Mesenteric fat pad (tissue), 1 donor: Measurements from ENCODE around the gene TMEM164. TPM values are rescaled to one million over a fixed set of nuclear protein-coding genes. Genes with fewer than 3 reads are reported as not detected.
A peak's percentile ranks its signal among the peaks of the same experiment; 100 is the strongest.
"Not testable (repeated sequence)": the region's sequence is repeated elsewhere in the genome, so short reads cannot be mapped to it uniquely, and the experiment has no call there.

Source experiments
- DNase-seq: peaks from one replicate; pipeline ENCODE4 v3.0.0-alpha.2; 2020; ENCODE audit warnings: low spot score
- long read RNA-seq: library from polyadenylated mRNA; unstranded; transcript quantifications from one replicate; pipeline ENCODE4 v2.0.0, GENCODE V29; 2020
- total RNA-seq: library from RNA; stranded (reverse); fragmentation: NEBNext Ultra II Directional; extraction: Animal tissue kit (Norgen Biotek cat#: 25700); gene quantifications from one replicate; pipeline ENCODE4 v1.2.1, GENCODE V29; 2021
- donor health status: DM: yes; HTN: yes; CAD: no.

TMEM164 gene
- total RNA-seq, result 49.7 TPM
- long read RNA-seq, partial matches to known transcripts, result 3 of 34 reads
- long read RNA-seq, other reads (novel, unspliced or antisense), result 31 of 34 reads

DNA sequence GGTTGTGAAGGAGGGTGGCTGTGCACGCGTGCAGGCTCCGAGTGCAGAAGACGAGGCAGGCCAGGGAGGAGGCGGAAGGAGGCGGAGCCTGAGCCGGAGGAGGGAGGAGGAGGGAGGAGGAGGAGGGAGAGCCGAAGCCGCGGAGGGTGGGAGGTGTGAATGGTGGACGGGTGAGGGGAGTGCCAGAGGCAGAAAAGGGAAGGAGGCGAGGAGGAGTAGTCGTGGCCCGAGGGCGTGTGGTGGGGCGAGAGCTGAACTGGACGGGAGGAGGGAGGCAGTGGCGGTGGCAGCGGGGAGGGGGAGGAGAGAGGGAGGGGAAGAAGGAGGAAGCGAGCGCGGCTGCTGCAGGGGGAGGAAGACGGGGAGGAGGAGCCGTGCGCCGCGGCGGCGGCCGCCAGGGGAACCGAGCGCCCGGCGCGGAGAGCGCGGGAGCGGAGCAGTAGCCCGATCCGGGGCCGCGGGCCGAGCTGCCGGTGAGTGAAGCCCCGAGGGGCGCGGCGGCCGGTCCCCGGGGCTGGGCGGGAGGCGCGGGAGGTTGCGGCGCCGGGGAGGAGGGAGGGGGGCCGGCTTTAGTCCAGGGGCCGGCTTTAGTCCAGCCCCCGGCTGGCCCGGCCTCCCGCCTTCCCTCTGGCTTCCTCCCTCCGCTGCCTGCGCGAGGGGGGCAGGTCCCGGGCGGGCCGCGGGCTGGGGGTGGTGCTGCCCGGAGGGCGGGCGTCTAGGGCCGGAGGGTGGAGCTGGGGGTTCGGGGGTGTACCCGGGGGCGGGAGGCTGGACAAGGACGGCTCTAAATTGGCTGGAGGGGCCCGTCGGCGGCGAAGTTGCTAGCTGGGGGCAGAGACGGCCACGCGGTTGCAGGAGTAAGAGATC is at the start of gene TMEM164:
Gene TMEM164 (plus strand): TSS at position 815 of the 867 bp plus-strand sequence. CDS start 661 bp downstream, outside the sequence.
- DNase-seq, result peak; percentile 95

DNA sequence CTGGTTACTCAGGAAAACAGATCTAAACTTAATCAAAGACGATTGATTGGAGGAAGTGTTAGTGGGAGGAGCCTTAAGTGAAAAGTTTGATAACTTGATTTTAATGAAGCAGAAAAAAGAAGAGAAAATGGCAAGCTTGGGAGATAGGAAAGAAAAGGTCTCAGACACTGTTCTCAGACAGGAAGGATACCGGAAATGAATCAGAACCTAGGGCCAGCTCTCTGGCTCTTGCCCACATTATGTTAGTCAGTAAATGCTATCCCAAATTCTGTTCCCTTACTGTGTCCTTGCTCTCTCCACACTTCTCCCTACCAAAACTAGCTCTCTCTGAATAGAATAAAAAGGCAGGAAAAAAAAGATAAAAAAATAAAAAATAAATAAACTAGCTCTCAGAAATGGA is 48.6 kb upstream of the TMEM164 start:
- no peak for DNase-seq

DNA sequence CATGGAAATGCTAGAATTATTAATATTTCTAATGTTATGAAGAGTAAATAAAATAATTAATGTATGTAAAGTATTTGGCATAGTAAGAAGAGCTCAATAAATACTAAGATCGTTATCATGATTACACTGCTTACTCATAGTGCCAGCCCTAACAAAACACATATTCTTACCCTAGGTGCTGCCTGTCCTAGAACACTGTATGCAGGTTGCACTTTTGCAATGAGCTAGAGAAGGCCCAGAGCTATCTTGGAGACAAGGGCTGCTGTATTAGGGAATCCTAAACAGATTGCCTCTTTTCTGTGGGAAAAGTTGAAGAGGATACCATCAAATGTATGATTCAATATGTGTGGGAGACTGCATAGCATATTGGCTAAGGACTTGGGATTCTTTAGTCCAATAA is 48.0 kb upstream of the TMEM164 start:
- no peak for DNase-seq

DNA sequence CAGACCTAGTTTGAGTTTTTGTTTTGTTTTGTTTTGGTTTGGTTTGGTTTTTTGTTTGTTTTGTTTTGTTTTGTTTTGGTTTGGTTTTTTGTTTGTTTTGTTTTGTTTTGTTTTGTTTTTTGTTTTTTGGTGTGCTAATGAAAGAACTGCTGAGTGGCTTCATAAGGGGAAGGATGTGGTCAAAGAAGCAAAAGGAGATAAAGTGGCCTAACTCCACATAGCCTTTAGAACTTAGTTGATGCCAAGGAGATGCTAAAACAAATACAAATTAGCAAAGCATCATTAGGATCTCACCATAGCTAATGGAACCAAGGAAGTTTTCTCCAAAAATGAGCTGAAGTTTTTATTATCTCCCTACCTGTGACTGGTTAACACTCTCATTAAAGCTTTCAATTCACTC is 44.6 kb upstream of the TMEM164 start:
- DNase-seq, result no peak

DNA sequence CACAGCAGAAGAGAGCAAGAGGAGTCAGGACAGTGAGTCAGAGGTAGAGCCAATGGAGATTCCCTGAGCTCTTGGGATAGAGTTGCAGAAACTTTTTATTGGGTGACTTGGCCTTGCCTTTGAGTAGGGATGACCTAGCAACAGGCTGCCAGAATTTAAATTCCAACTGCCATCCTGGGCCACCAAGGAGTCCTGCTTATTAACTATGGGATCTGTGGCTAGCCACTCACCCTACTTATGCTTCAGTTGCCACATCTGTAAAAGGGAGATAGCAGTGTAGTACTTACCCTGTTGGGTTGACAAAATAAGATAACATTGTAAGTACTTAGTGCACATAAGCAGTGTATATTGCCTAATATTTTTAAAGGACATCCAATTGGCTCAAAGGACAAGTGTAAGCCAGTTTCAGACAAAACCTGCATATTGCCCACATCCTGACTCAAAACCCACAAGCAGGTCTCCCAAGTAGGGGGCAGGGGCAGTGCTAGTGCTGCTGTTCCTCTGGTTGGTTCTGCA is 43.5 kb upstream of the TMEM164 start:
- DNase-seq, result no peak

DNA sequence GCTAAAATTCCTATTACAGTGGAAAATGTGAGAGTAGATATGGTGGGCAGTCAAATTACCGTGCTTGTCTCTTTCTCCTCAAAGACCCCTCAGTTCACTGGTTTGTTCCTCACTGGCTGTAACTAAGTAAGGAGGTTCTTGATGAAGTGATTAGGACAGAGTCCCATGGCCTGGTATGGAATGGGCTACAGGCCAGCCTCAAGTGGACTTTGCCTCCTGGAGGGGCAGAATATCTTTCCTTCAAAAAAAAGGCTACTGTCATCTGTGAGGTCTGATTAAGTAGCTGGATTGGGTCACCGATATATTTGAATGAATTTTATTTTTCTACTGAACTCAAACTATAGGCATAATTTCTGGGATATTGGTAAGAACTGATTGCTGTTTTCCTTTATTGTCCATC is 38.5 kb upstream of the TMEM164 start:
- no peak for DNase-seq

DNA sequence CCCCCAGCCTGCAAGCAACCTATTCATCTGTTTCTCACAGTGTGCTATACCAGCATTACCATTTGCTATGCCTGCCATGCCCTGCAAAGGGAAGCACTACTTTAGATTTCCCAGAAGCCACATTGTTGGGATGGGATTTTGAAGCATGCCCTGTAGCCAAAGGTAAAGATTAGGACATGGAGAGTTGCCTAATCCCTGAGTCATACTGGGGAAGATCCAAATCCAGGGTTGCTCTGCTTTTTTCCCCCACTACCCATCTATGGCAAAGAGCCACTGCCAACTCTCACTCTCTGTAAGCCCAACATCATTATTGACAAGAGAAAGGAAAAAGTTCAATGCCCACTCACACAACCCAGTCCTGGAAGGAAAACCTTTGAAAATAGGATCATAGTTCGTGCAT is 36.7 kb upstream of the TMEM164 start:
- DNase-seq, result no peak

DNA sequence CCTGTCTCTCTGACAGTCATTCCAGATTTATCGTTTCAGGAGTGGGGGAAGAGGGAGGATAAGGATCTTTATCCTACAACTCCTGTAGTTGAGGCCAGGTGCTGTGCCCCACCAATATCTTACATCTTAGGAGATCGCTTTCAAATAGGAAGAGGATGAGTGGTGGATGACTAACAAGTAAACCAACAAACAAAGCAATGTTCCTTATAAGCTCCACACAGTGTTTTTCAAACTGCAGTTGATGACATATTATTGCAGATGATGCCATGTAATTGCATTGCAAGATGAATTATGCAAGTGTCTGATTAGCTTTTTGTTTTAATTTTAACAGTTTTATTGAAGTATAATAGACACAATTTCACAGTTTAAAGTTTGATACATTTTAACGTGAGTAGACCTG is 35.8 kb upstream of the TMEM164 start:
- DNase-seq, result no peak

DNA sequence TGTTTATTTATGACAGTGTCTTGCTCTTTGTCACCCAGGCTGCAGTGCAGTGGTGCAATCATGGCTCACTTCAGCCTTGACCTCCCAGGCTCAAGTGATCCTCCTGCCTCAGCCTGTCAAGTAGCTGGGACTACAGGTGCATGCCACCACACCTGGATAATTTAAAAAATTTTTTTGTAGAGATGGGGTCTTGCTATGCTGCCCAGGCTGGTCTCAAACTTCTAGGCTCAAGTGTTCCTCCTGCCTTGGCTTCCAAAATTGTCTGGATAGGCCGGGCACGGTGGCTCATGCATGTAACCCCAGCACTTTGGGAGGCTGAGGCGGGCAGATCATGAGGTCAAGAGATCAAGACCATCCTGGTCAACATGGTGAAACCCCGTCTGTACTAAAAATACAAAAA is 32.1 kb upstream of the TMEM164 start:
- DNase-seq, result not testable (repeated sequence)

DNA sequence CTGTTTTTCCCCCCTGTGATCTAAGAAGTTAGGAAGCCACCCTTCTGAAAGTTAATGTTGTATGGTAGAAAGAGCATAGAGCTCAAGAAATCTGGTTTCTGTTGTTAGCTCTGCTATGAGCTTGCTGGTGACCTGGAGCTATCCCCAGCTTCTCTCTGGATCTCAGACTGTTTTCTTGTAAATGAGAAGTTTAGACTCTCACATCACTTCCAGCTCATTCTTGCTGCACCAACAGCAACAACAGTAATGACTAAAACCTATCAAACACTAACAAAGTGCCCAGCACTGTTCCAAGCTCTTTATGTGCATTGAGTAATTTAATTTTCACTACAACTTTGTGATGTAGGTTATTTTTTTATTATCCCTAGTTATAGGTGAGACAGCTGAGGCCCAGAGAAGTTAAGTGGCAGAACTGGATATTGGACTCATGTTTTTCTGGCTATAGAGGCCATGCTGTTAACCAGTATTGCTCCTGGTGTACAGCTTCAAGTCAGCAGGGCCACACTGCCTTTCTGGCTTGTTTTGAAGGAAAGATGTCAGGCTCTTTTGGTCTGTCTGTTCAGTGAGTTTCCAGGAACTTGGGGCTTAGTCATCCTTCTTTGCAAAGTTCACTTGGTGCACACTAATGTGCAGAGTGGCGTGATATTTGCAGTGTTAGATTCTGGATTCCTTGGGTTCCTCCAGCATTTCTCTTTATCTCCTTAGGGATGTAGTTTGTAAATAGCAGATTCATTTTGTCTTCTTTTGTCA is 27.8 kb upstream of the TMEM164 start:
- no peak for DNase-seq

DNA sequence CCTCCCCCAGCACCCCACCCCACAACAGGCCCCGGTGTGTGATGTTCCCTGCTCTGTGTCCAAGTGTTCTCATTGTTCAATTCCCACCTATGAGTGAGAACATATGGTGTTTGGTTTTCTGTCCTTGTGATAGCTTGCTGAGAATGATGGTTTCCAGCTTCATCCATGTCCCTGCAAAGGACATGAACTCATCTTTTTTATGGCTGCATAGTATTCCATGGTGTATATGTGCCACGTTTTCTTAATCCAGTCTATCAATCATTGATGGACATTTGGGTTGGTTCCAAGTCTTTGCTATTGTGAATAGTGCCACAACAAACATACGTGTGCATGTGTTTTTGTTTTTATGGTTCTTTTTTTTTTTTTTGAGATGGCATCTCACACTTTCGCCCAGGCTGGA is 17.7 kb upstream of the TMEM164 start:
- DNase-seq, result not testable (repeated sequence)

DNA sequence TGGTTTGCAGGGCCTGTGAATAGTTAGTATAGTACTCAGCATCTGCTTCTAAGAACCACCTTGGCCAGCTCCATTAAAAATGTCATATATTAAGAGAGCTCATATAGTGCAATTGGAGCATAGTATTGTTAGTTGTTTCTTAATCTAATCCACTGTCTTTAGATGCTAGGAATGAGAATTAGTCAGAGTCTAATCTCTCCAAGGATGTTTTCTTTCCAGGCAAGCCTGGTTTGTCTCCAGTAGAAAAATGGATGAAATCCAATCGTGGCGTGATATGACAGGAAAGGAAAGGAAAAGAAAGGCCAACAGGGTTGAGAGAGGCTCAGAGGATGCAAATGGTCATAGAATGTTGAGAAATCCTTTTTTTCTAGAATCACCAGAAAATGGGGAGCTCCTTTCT is 15.0 kb upstream of the TMEM164 start:
- DNase-seq, result no peak

DNA sequence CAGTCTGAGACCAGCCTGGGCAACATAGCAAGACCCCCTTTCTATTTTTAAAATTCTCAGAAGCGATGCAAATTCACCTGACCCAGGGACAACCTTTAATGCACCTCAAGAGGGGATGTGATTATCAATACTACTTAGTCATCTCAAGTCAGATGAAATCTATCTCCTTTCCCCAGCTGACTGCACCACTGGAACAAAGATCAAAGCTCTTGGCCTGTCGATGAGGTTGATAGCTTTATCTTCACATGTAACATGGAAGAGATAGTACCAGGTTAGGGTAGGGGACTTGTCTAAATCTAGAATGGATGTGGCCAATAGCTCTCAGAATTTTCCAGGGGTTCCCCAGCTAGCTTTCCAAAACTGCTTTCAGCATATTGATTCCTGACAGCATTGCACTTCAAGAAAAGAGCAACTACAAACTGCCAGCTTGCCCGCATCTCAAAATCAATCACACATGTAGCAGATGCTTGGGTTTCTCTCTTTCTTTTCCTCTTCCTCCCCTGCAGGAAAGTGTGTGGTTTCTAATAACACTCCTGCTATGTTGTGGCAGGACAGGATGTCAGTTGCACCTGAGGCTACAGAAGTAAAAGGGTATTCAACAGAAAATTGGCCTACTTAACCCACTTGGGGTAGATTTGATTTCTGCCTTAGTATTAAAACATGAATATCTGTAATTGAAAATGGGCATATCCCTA is 12.2 kb upstream of the TMEM164 start:
- no peak for DNase-seq

DNA sequence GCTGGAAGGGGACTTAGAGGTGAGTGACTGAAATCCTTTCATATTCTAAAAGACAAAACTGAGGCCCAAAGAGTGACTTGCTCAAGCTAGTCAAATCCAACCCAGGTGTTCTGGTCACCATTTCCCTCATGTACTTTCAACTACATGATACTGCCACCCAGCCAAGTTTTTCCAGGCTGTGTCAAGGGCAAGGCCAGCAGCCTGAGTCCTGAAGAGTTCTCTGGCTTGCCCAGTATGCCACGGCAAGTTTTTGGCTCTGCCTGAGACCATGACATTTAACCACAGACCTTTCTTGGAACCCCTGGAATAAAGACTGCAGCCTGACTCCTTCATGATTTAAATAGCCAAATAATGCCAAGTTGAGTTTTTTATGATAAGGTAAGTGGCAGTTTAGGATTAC is 10.7 kb upstream of the TMEM164 start:
- DNase-seq, result no peak

DNA sequence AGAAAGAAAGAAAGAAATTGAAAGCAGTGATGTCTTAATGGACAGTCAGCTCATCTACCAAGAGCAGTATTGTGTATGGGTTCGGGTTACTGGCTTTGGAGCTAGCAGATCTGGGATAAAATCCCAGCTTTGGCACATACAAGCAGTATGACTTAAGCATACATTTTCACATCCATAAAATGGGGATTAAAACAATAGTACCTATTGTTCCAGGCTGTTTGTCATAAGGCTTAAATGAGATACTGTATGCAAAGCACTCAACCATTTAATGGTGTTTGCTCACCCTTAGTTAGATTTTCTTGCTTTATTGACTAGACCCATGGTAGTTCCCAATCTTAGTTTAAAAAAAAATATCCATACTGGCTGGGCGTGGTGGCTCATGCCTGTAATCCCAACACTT is 7.8 kb upstream of the TMEM164 start:
- DNase-seq, result no peak

DNA sequence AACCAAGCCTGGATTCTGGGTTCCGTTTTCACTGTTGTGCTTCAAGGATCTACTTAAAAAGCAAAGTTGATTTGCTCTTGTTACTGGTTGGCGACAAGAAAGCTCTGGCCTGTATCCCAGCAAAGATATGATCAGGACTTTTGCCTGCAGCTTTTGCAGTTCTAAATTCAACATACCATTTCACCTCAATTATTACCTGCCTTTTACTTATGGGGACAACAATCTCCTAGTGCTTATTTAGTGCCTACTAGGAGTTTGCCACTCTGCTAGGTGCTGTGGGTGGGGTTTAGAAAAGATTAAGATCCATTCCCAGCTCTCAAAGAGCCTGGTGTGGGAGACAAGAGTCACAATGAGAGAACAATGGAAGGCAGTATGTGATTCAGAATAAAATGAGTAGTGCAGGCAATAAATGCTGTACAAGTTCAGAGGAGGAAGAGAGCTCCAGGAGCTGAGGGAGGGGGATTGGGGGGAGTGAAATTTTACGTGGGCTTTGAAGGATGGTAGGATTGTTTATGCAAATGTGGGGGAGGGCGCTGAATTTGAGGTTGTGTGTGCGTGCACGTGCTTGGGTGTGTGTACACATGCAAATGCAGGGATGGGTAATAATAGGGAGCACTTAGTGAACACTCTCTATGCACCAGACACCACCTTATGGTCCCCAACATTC is 5.0 kb upstream of the TMEM164 start:
- DNase-seq, result no peak

DNA sequence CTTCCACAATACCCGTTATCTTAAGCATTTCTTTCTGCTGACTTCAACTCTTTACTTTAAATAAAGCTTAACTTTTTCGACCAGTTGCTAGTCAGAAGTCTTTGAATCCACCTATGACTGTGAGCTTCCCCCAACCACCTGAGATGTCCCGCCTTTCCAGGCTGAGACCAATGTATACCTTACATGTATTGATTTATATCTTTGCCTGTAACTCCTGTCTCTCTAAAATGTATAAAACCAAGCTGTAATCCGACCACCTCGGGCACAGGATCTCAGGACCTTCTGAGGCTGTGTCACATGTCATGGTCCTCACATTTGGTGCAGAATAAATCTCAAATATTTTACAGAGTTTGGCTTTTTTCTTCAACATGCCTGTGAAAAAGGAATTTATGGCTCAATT is 2.9 kb upstream of the TMEM164 start:
- DNase-seq, result no peak

DNA sequence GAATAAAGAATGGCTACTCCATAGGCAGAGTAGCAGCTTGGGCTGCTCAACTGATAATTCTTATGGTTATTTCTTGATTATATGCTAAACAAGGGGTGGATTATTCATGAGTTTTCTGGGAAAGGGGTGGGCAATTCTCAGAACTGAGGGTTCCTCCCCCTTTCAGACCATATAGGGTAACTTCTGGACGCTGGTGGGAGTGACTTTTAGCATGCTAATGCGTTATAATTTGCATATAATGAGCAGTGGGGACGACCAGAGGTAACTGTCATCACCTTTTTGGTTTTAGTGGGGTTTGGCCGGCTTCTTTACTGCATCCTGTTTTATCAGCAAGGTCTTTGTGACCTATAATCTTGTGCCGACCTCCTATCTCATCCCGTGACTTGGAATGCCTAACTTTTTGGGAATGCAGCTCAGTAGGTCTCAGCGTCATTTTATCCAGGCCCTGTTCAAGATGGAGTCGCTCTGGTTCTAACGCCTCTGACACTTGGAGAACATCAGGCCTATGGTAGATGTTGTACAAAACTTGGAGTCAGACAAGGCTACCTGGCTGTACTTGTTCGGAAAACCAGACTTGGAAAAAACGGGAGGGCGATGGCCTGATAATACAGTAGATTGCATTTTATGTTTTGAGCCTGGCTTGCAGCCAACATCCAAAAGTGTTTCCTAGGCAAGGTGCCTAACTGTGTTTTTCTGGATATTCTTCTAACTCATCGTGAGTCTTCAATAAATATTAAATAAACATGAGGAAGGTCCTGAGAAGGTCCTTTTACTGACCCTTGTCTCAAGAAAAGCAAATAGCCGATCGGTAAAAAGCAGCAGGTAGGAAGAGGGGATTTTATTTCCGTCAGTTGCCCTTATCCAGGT is 1.8 kb upstream of the TMEM164 start:
- DNase-seq, result no peak

DNA sequence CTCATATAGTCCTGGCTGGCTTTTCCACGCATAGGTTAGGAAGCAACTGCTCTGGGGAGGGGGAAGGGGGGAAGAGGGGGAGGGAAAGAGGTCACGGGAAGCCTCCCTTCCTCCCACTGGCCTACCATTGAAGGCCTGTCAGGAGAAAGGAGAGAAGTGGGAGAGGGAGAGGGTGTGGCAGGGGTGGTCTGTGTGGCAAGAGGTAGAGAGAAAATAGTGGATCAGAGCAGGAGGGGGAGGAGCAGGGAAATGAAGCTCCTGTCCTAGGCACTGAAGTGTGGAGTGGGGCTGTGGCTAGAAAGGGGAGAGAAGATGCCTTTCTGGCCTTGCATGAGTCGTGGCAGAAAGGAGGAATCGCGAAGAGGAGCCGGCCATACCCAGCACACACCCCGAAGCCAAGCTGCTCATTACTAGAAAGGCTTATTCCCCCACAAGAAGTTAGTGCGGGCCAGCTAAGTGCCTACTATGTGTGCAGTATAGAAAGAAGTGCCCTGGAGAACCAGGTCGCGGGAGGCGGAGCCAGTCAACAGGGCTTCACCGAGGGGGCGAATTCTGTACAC is 1.1 kb upstream of the TMEM164 start:
- no peak for DNase-seq
